Right lobe of liver (tissue), 6 donors: ENCODE data around the gene CTIF. TPM values are rescaled to one million over a fixed set of nuclear protein-coding genes. Genes with fewer than 3 reads are reported as not detected.

Experiments
- ATAC-seq, 4 donors: fragments of 200-7000 bp; cut with Tn5 transposase; one replicate each; pipeline ENCODE4 v1.9.1; 2020; ENCODE audit warnings: mild to moderate bottlenecking in 4 of 4, moderate library complexity in 4 of 4
- DNase-seq, 3 donors: peaks; one replicate each; pipeline ENCODE4 v3.0.0-alpha.2; 2020
- H3K27ac ChIP-seq, 3 donors: fragments of 200-600 bp; one replicate each; pipeline ENCODE4 v1.8.0; 2022
- H3K27me3 ChIP-seq, 2 donors: fragments of 200-600 bp; one replicate each; pipeline ENCODE4 v1.8.0; 2022
- H3K36me3 ChIP-seq, 4 donors: fragments of 200-600 bp; sonication (generic) in 1 of 4; one replicate each; pipeline versions ENCODE4 v1.5.1 to v1.8.0; 2017 to 2022; ENCODE audit warnings: control low read depth in 1 of 4
- H3K4me1 ChIP-seq, 4 donors: fragments of 200-600 bp; sonication (generic) in 1 of 4; one replicate each; pipeline versions ENCODE4 v1.5.1 to v1.8.0; 2017 to 2022; ENCODE audit warnings: control low read depth in 1 of 4
- H3K4me3 ChIP-seq, 3 donors: fragments of 200-600 bp; one replicate each; pipeline ENCODE4 v1.8.0; 2022
- H3K9me3 ChIP-seq, 4 donors: fragments of 200-600 bp; sonication (generic) in 1 of 4; one replicate each; pipeline versions ENCODE4 v1.5.1 to v1.8.0; 2017 to 2022; ENCODE audit warnings: control low read depth in 1 of 4
- CTCF ChIP-seq, 4 donors: fragments of 200-600 bp in 3 of 4; fragments of 450-650 bp in 1 of 4; IDR thresholded peaks; one replicate each; pipeline versions ENCODE4 v1.5.1 to v1.8.0; 2016 to 2022; ENCODE audit warnings: antibody characterized with exemption in 4 of 4, mild to moderate bottlenecking in 2 of 4
- POLR2A ChIP-seq: fragments of 450-650 bp; IDR thresholded peaks from one replicate; pipeline ENCODE4 v1.6.1; 2017; ENCODE audit warnings: antibody characterized with exemption, mild to moderate bottlenecking
- WGBS: methylation state at CpG from one replicate; pipeline ENCODE4 v1.1.6; 2018; ENCODE audit warnings: low coverage, low lambda C conversion rate; ENCODE audit not compliant: insufficient coverage; ENCODE audit errors: missing lambda C conversion rate; 5-methylcytosine and 5-hydroxymethylcytosine counted together
- intact Hi-C, 2 donors: fragments of 100-400 bp; cut with DNase I; formaldehyde crosslinking; loops; one replicate each; pipeline versions ENCODE4 v1.11.2 to v1.14.1; 2022
- total RNA-seq, 6 experiments: library from RNA; depleted of rRNA in 2 of 6; stranded (reverse); fragments of >200 nt in 2 of 6; fragmentation: NEBNext Ultra II Directional in 3 of 6; extraction: Animal tissue kit (Norgen Biotek cat#: 25700) in 3 of 6; gene quantifications; one replicate each; pipeline versions ENCODE4 v1.1.0 to v1.2.4, GENCODE V29; 2016 to 2023
- donor health status: DM: no; HTN: yes; CAD: no.
- donor health status: DM: no; HTN: no; CAD: no.
- donor health status: DM: no; HTN: no; CAD: no.
- donor health status: DM: no; HTN: yes; CAD: no.
- donor health status: DM: no; HTN: yes; CAD: no.

The CTIF gene
- total RNA-seq, 6 experiments from 2014 or later = 29.0 to 60.6 (median 43.1) TPM

GRCh38 chr18:48845174-48845573, 306.3 kb downstream of the CTIF start:
- H3K4me3 ChIP-seq = no peak overlapping the region
- H3K36me3 ChIP-seq = peaks cover 0 to 3% (median 0%) of the 10 kb centered on the region in 4 donors
- WGBS = 59% methylated on average over 4 of the region's 4 CpGs
- H3K4me1 ChIP-seq = no peaks in the 10 kb centered on the region
- no peak for TF ChIP-seq POLR2A
- TF ChIP-seq CTCF (IDR thresholded peaks at IDR 0.05) = no peak
- H3K27me3 ChIP-seq = no peaks in the 10 kb centered on the region
- intact Hi-C loops = no loop called here
- ATAC-seq (peak; percentile 32 to 43 (median 40)), DNase-seq (peak in 1 of 3 donors; percentile 45)
- H3K9me3 ChIP-seq = no peaks in the 10 kb centered on the region
- no peak overlapping the region for H3K27ac ChIP-seq

GRCh38 chr18:48846423-48846932, 307.6 kb downstream of the CTIF start:
- intact Hi-C loops = no loop called here
- Histone ChIP-seq H3K36me3 (peaks cover 0 to 9% (median 0%) of the 10 kb centered on the region in 4 donors), H3K4me3 (no peak overlapping the region), H3K27me3 (no peaks in the 10 kb centered on the region), H3K27ac (no peak overlapping the region), H3K9me3 (no peaks in the 10 kb centered on the region), H3K4me1 (no peaks in the 10 kb centered on the region)
- DNase-seq (no peak), ATAC-seq (no peak)
- 100% methylated on average over 2 of the region's 2 CpGs for WGBS
- TF ChIP-seq CTCF (IDR thresholded peaks at IDR 0.05) (no peak), POLR2A (no peak)

- no peak for ATAC-seq
- Histone ChIP-seq H3K27ac (peak overlapping the region in 1 of 3 donors; percentile 31), H3K36me3 (peaks cover 0 to 11% (median 0%) of the 10 kb centered on the region in 4 donors), H3K27me3 (no peaks in the 10 kb centered on the region), H3K4me1 (peaks cover 0 to 3% (median 0%) of the 10 kb centered on the region in 4 donors), H3K4me3 (no peak overlapping the region), H3K9me3 (no peaks in the 10 kb centered on the region)
- DNase-seq = peak in 1 of 3 donors; percentile 48
- 85% methylated on average over 7 of the region's 11 CpGs for WGBS
- no peak for TF ChIP-seq POLR2A
- TF ChIP-seq CTCF (IDR thresholded peaks at IDR 0.05) = no peak
- intact Hi-C loops = no loop called here
Observed at GRCh38 chr18:48847807-48848486, 309.1 kb downstream of the CTIF start.

- no peak for DNase-seq
- intact Hi-C loops = no loop called here
- 53% methylated on average over 5 of the region's 13 CpGs for WGBS
Observed at GRCh38 chr18:48848641-48849143, 309.9 kb downstream of the CTIF start.

More at GRCh38 chr18:48848641-48849143, 309.9 kb downstream of the CTIF start:
- Histone ChIP-seq H3K4me1 (peaks cover 0 to 3% (median 0%) of the 10 kb centered on the region in 4 donors), H3K27me3 (no peaks in the 10 kb centered on the region), H3K9me3 (no peaks in the 10 kb centered on the region), H3K4me3 (no peak overlapping the region), H3K27ac (peak overlapping the region in 1 of 3 donors; percentile 31), H3K36me3 (peaks cover 0 to 11% (median 0%) of the 10 kb centered on the region in 4 donors)
- ATAC-seq = peak; percentile 37 to 58 (median 44)
- no peak for TF ChIP-seq CTCF (IDR thresholded peaks at IDR 0.05)
- no peak for TF ChIP-seq POLR2A
